GM18868 (cell line): ENCODE results near the gene PHB1.
"Not testable (repeated sequence)": the region's sequence is repeated elsewhere in the genome, so short reads cannot be mapped to it uniquely, and the experiment has no call there.

Experiments used
- ATAC-seq: cut with Tn5 transposase; IDR thresholded peaks from one replicate; pipeline ENCODE4 v1.9.1; 2021; ENCODE audit warnings: mild to moderate bottlenecking, moderate library complexity; ENCODE audit not compliant: unreplicated experiment

The PHB1 gene

GRCh38 chr17:49439673-49440571, 25.2 kb upstream of the PHB1 start:
- no peak for ATAC-seq

- no peak for ATAC-seq
Measured at GRCh38 chr17:49439305-49439672, 24.6 kb upstream of the PHB1 start.

GRCh38 chr17:49438436-49439278, 24.0 kb upstream of the PHB1 start:
- no peak for ATAC-seq

GRCh38 chr17:49437696-49438435, 23.2 kb upstream of the PHB1 start:
- no peak for ATAC-seq

- ATAC-seq: no peak
Measured at GRCh38 chr17:49436174-49436573, 21.5 kb upstream of the PHB1 start.

- ATAC-seq: no peak
Measured at GRCh38 chr17:49435671-49436029, 21.0 kb upstream of the PHB1 start.

- ATAC-seq: no peak
Measured at GRCh38 chr17:49434821-49435670, 20.4 kb upstream of the PHB1 start.

GRCh38 chr17:49433000-49433694, 18.5 kb upstream of the PHB1 start:
- no peak for ATAC-seq

GRCh38 chr17:49431743-49432142, 17.1 kb upstream of the PHB1 start:
- no peak for ATAC-seq

GRCh38 chr17:49425004-49425286, 10.3 kb upstream of the PHB1 start:
- ATAC-seq: no peak

- ATAC-seq: not testable (repeated sequence)
Measured at GRCh38 chr17:49424276-49425003, 9.8 kb upstream of the PHB1 start.

GRCh38 chr17:49422714-49423113, 8.0 kb upstream of the PHB1 start:
- ATAC-seq: no peak

GRCh38 chr17:49419761-49420160, 5.1 kb upstream of the PHB1 start:
- not testable (repeated sequence) for ATAC-seq

GRCh38 chr17:49418754-49419740, 4.4 kb upstream of the PHB1 start:
- not testable (repeated sequence) for ATAC-seq

GRCh38 chr17:49414271-49414621, 436 bp downstream of the PHB1 start:
- ATAC-seq: no peak

- ATAC-seq: no peak
Measured at GRCh38 chr17:49409066-49409465, 5.6 kb downstream of the PHB1 start.

- peak; percentile 57 for ATAC-seq
Measured at GRCh38 chr17:49407981-49408501, 6.6 kb downstream of the PHB1 start.

GRCh38 chr17:49407086-49407485, 7.6 kb downstream of the PHB1 start:
- no peak for ATAC-seq
